HepG2 (cell line): Measurements from ENCODE around the gene MPC1. TPM values are rescaled to one million over a fixed set of nuclear protein-coding genes. Genes with fewer than 3 reads are reported as not detected.

Source experiments
- ATF4 ChIP-seq, 2 experiments: fragments of 450-650 bp in 1 of 2; sonication (generic) in 1 of 2; formaldehyde crosslinking; IDR thresholded peaks; 2 replicates each; pipeline versions ENCODE4 v1.5.0 to v1.8.0; 2020 to 2022; ENCODE audit warnings: mild to moderate bottlenecking in 1 of 2, missing genetic modification reagents in 1 of 2
- DDIT3 ChIP-seq: sonication (generic); formaldehyde crosslinking; IDR thresholded peaks from 2 replicates; pipeline ENCODE4 v1.4.0; 2020; ENCODE audit warnings: mild to moderate bottlenecking, missing genetic modification reagents
- FOXK2 ChIP-seq: fragments of 450-650 bp; IDR thresholded peaks from 2 replicates; pipeline ENCODE4 v1.6.1; 2016
- HDAC1 ChIP-seq: sonication (generic); formaldehyde crosslinking; IDR thresholded peaks from 2 replicates; pipeline ENCODE4 v1.5.1; 2020; ENCODE audit warnings: mild to moderate bottlenecking, missing genetic modification reagents
- KDM5A ChIP-seq: fragments of 200-600 bp; sonication (generic); IDR thresholded peaks from 2 replicates; pipeline ENCODE4 v1.7.0; 2018; ENCODE audit warnings: antibody characterized with exemption, mild to moderate bottlenecking, low read length, borderline replicate concordance
- NCOA5 ChIP-seq: sonication (generic); formaldehyde crosslinking; IDR thresholded peaks from 2 replicates; pipeline ENCODE4 v1.4.0; 2020; ENCODE audit warnings: missing genetic modification reagents
- NFE2L2 ChIP-seq: fragments of 150-350 bp; IDR thresholded peaks from 2 replicates; pipeline ENCODE4 v1.6.1; 2014; ENCODE audit warnings: low read length
- NFIB ChIP-seq: sonication (generic); formaldehyde crosslinking; IDR thresholded peaks from 2 replicates; pipeline ENCODE4 v1.9.0; 2021; ENCODE audit warnings: missing genetic modification reagents, mild to moderate bottlenecking, borderline replicate concordance
- NFKBIZ ChIP-seq: IDR thresholded peaks from 2 replicates; pipeline ENCODE4 v1.6.1; 2018; ENCODE audit warnings: missing genetic modification reagents, missing compliant biosample characterization
- PREB ChIP-seq: sonication (generic); formaldehyde crosslinking; IDR thresholded peaks from 2 replicates; pipeline ENCODE4 v1.4.0; 2020; ENCODE audit warnings: missing genetic modification reagents
- SNAPC5 ChIP-seq: sonication (generic); formaldehyde crosslinking; IDR thresholded peaks from 2 replicates; pipeline ENCODE4 v1.8.1; 2023; ENCODE audit warnings: mild to moderate bottlenecking, missing genetic modification reagents, borderline replicate concordance
- TEF ChIP-seq: sonication (generic); formaldehyde crosslinking; IDR thresholded peaks from 2 replicates; pipeline ENCODE4 v1.5.0; 2020; ENCODE audit warnings: missing genetic modification reagents
- ZBTB14 ChIP-seq: sonication (generic); formaldehyde crosslinking; IDR thresholded peaks from 2 replicates; pipeline ENCODE4 v1.4.0; 2020; ENCODE audit warnings: missing genetic modification reagents
- ZBTB3 ChIP-seq: sonication (generic); formaldehyde crosslinking; IDR thresholded peaks from 2 replicates; pipeline ENCODE4 v1.4.0; 2020; ENCODE audit warnings: low read depth, mild to moderate bottlenecking, moderate library complexity, missing genetic modification reagents, borderline replicate concordance
- ZBTB7A ChIP-seq: sonication (generic); formaldehyde crosslinking; IDR thresholded peaks from 2 replicates; pipeline ENCODE4 v1.8.0; 2022; ENCODE audit warnings: mild to moderate bottlenecking, missing genetic modification reagents
- ZFP1 ChIP-seq: IDR thresholded peaks from 2 replicates; pipeline ENCODE4 v1.6.1; 2016
- ZFY ChIP-seq: sonication (generic); formaldehyde crosslinking; IDR thresholded peaks from 2 replicates; pipeline ENCODE4 v1.4.0; 2020; ENCODE audit warnings: missing genetic modification reagents
- ZNF484 ChIP-seq: sonication (generic); formaldehyde crosslinking; IDR thresholded peaks from 2 replicates; pipeline ENCODE4 v1.5.1; 2020; ENCODE audit warnings: mild to moderate bottlenecking, low read depth, missing genetic modification reagents, borderline replicate concordance
- ZNF513 ChIP-seq: sonication (generic); formaldehyde crosslinking; conservative IDR thresholded peaks from 2 replicates; pipeline ENCODE4 v1.5.0; 2020; ENCODE audit warnings: missing genetic modification reagents
- ZNF569 ChIP-seq: sonication (generic); formaldehyde crosslinking; IDR thresholded peaks from 2 replicates; pipeline ENCODE4 v1.5.0; 2020; ENCODE audit warnings: mild to moderate bottlenecking, missing genetic modification reagents, moderate library complexity, borderline replicate concordance
- ZNF577 ChIP-seq: sonication (generic); formaldehyde crosslinking; IDR thresholded peaks from 2 replicates; pipeline ENCODE4 v1.4.0; 2020; ENCODE audit warnings: mild to moderate bottlenecking, low read depth, missing genetic modification reagents, borderline replicate concordance
- ZNF788 ChIP-seq: sonication (generic); formaldehyde crosslinking; IDR thresholded peaks from 2 replicates; pipeline ENCODE4 v1.5.0; 2020; ENCODE audit warnings: mild to moderate bottlenecking, missing genetic modification reagents, borderline replicate concordance
- polyA plus RNA-seq, 8 experiments: library from polyadenylated mRNA; depleted of rRNA in 3 of 8; stranded (reverse) in 7 of 8; unstranded in 1 of 8; fragments of >200 nt; fragmentation: Illumina TruSeq in 4 of 8; extraction: Trizol in 4 of 8; gene quantifications; 2 replicates each; pipeline versions ENCODE4 v1.2.1 to v1.2.3, GENCODE V29; 2011 to 2016; ENCODE audit warnings: low read depth in 4 of 8, missing spikeins in 1 of 8, mixed read lengths in 1 of 8; ENCODE audit not compliant: insufficient read depth in 1 of 8
- total RNA-seq, 5 experiments: library from RNA; depleted of rRNA; stranded (reverse); fragments of >200 nt; fragmentation: Illumina TruSeq; extraction: Trizol; gene quantifications; 2 replicates each; pipeline ENCODE4 v1.2.3, GENCODE V29; 2016; ENCODE audit warnings: low read depth in 1 of 5

The MPC1 gene
- total and polyA plus RNA-seq, 2 of the 13 experiments (the other 11 are each of a cell fraction or from before 2014, with no cell fraction given), result 189 to 214 TPM

- TF ChIP-seq ZNF513 (CRISPR knock-in tag), result 0 out of 2 replicates have a peak, but pooled peaks have one; percentile 64
- TF ChIP-seq ZFY (CRISPR knock-in tag), result peak; percentile 89
- TF ChIP-seq NFIB (CRISPR knock-in tag), result no peak
- no peak for TF ChIP-seq NFE2L2
- TF ChIP-seq ATF4 (CRISPR knock-in tag; IDR thresholded peaks at IDR 0.05), result peak in 1 of 2 experiments; percentile 66; a peak in 1 of 4 replicates
- TF ChIP-seq FOXK2, result no peak
- peak; percentile 67; the same call in 1 of the 2 replicates for TF ChIP-seq ZNF788 (CRISPR knock-in tag)
- TF ChIP-seq ZNF484, result no peak
- TF ChIP-seq NCOA5 (CRISPR knock-in tag), result no peak
- TF ChIP-seq HDAC1 (CRISPR knock-in tag), result peak; percentile 60
- 0 out of 2 replicates have a peak, but pooled peaks have one; percentile 19 for TF ChIP-seq ZBTB3 (CRISPR knock-in tag)
- no peak; the same call in 1 of the 2 replicates for TF ChIP-seq PREB
- peak; percentile 54; the same call in 1 of the 2 replicates for TF ChIP-seq TEF
- TF ChIP-seq SNAPC5, result 0 out of 2 replicates have a peak, but pooled peaks have one; percentile 88
- no peak for TF ChIP-seq ZNF569
- no peak for TF ChIP-seq ZFP1 (CRISPR knock-in tag)
- no peak for TF ChIP-seq ZNF577
- no peak for TF ChIP-seq NFKBIZ (CRISPR knock-in tag)
- TF ChIP-seq ZBTB7A (CRISPR knock-in tag), result no peak; the same call in 1 of the 2 replicates
- TF ChIP-seq KDM5A, result peak; percentile 43; the same call in 1 of the 2 replicates
- no peak; the same call in none of the 2 replicates for TF ChIP-seq ZBTB14 (CRISPR knock-in tag)
- no peak for TF ChIP-seq DDIT3 (CRISPR knock-in tag)
These were observed at the start of gene MPC1 (continued) for GRCh38 chr6:166382933-166383801.
